Stimulated activated CD4-positive, alpha-beta T cell treated with anti-CD3 and anti-CD28 coated beads, Interleukin-15, amount 100 ng/mL, for 48 hours (primary cell): ENCODE results near the gene EDIL3.

ENCODE experiments used
- DNase-seq, 2 donors: peaks; one replicate each; pipeline ENCODE4 v3.0.0-alpha.2; 2020; ENCODE audit warnings: low read depth in 2 of 2

Gene EDIL3

GRCh38 chr5:84384604-84385575 is at the start of gene EDIL3:
EDIL3 (minus strand) TSS chr5:84384880; CDS start chr5:84384374, 506 bp downstream.
- DNase-seq, result no peak

GRCh38 chr5:84433461-84433860 is 48.8 kb upstream of the EDIL3 start:
- DNase-seq, result no peak

- DNase-seq, result no peak
Measured at GRCh38 chr5:84430863-84431663, 46.4 kb upstream of the EDIL3 start.

GRCh38 chr5:84430079-84430478 is 45.4 kb upstream of the EDIL3 start:
- no peak for DNase-seq

GRCh38 chr5:84425365-84425881 is 40.7 kb upstream of the EDIL3 start:
- no peak for DNase-seq

GRCh38 chr5:84419742-84420141 is 35.1 kb upstream of the EDIL3 start:
- no peak for DNase-seq

- no peak for DNase-seq
Measured at GRCh38 chr5:84411832-84412605, 27.3 kb upstream of the EDIL3 start.

GRCh38 chr5:84406111-84406510 is 21.4 kb upstream of the EDIL3 start:
- DNase-seq, result no peak

- no peak for DNase-seq
Measured at GRCh38 chr5:84403773-84404172, 19.1 kb upstream of the EDIL3 start.

GRCh38 chr5:84397385-84397784 is 12.7 kb upstream of the EDIL3 start:
- DNase-seq, result no peak

- DNase-seq, result no peak
Measured at GRCh38 chr5:84393969-84394368, 9.3 kb upstream of the EDIL3 start.

GRCh38 chr5:84392836-84393235 is 8.2 kb upstream of the EDIL3 start:
- no peak for DNase-seq

- DNase-seq, result no peak
Measured at GRCh38 chr5:84385705-84386104, 1.0 kb upstream of the EDIL3 start.

- no peak for DNase-seq
Measured at GRCh38 chr5:84383816-84384603, 670 bp downstream of the EDIL3 start.

- DNase-seq, result no peak
Measured at GRCh38 chr5:84383296-84383815, 1.3 kb downstream of the EDIL3 start.

- DNase-seq, result no peak
Measured at GRCh38 chr5:84382363-84383295, 2.1 kb downstream of the EDIL3 start.

- no peak for DNase-seq
Measured at GRCh38 chr5:84381502-84382362, 2.9 kb downstream of the EDIL3 start.

- DNase-seq, result no peak
Measured at GRCh38 chr5:84379749-84380148, 4.9 kb downstream of the EDIL3 start.
